GM18502 (cell line): ENCODE data around the gene ZNF419.

Experiments
- ATAC-seq: cut with Tn5 transposase; IDR thresholded peaks from one replicate; pipeline ENCODE4 v1.9.1; 2021; ENCODE audit warnings: mild to moderate bottlenecking; ENCODE audit not compliant: unreplicated experiment, poor library complexity

ZNF419 gene

DNA sequence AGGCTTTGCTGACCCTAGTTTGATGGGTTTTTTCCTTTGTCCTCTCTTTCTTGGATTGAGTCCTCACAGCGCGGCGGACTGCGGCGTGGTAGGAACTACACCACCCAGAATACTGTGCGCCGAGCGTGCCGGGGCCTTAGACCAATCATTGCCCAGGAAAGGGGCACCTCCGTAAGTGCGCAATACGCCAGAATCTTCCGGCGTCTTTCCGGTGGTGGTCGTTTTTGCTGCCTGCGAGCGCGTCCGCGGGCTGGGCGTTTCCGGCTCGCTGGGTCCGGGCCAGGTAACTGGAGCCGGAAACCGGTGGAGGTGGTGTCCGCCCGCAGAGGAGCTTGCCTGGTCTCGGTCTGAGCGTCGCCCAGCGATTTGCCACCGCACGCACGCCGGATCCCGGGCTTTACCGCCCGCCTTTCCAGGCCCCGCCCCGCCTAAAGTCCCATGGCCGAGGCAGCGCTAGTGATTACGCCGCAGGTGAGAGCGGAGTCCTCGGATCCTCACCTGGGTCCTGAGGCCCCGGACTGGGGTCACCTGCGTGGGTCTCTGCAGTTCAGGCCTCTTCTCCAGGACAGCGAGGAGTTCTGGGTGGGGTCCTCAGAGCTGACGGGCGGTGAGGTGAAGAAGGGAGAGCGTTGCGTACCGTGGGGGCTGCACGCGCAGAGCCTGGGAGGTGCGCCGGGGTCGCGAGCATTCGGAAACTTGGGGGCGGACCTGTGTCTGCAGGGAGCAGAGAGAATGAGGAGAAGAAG is 39.8 kb downstream of the ZNF419 start, which contains the start of gene ZNF549:
TSS of gene ZNF549 (plus strand) at position 221 of the 746 bp plus-strand sequence. CDS start at position 439, 218 bp downstream.
- peak; percentile 97 for ATAC-seq

DNA sequence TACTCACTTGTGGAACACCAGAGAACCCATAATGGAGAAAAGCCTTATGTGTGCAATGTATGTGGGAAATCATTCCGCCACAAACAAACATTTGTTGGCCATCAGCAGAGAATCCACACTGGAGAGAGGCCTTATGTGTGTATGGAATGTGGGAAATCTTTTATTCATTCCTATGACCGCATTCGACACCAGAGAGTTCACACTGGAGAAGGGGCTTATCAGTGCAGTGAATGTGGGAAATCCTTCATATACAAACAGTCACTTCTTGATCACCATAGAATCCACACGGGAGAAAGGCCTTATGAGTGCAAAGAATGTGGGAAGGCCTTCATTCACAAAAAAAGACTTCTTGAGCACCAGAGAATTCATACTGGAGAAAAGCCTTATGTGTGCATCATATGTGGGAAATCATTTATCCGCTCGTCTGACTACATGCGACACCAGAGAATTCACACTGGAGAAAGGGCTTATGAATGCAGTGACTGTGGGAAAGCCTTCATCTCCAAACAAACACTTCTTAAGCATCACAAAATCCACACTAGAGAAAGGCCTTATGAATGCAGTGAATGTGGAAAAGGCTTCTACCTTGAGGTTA is 50.5 kb downstream of the ZNF419 start:
- no peak for ATAC-seq
